Measurements from ENCODE around the gene USP4.
"Not testable (repeated sequence)": the region's sequence is repeated elsewhere in the genome, so short reads cannot be mapped to it uniquely, and the experiment has no call there.

Gene USP4

GRCh38 chr3:49352890-49353421 lies 13.1 kb upstream of the USP4 start:
- peaks cover 7 to 16% (median 10%) of the 10 kb centered on the region in 3 donors for H3K36me3 ChIP-seq
- no peak for DNase-seq
- H3K27ac ChIP-seq: peak overlapping the region; percentile 52 to 63
- H3K4me1 ChIP-seq: peaks cover 0 to 50% (median 23%) of the 10 kb centered on the region in 4 donors
- TF ChIP-seq CTCF (IDR thresholded peaks at IDR 0.05): no peak
- H3K27me3 ChIP-seq: no peaks in the 10 kb centered on the region
- H3K4me3 ChIP-seq: no peak overlapping the region
- intact Hi-C loops (cut with DNase I; ENCODE audit: low total_unique reads): loop anchor here (10.0 kb wide), 1 partner anchor 52 kb away; no protein-coding TSS in a partner anchor
- H3K9me3 ChIP-seq: no peaks in the 10 kb centered on the region

- peaks cover 7 to 16% (median 10%) of the 10 kb centered on the region in 3 donors for H3K36me3 ChIP-seq
- peak overlapping the region; percentile 52 to 63 for H3K27ac ChIP-seq
- no peak overlapping the region for H3K4me3 ChIP-seq
- no peaks in the 10 kb centered on the region for H3K9me3 ChIP-seq
- peaks cover 0 to 47% (median 23%) of the 10 kb centered on the region in 4 donors for H3K4me1 ChIP-seq
- DNase-seq: no peak
- no peaks in the 10 kb centered on the region for H3K27me3 ChIP-seq
- intact Hi-C loops (cut with DNase I; ENCODE audit: low total_unique reads): loop anchor here (10.0 kb wide), 1 partner anchor 53 kb away; no protein-coding TSS in a partner anchor
- no peak for TF ChIP-seq CTCF (IDR thresholded peaks at IDR 0.05)
Measured at GRCh38 chr3:49352281-49352680, 12.4 kb upstream of the USP4 start.

GRCh38 chr3:49351521-49352011 lies 11.7 kb upstream of the USP4 start:
- peak overlapping the region; percentile 52 to 63 for H3K27ac ChIP-seq
- peaks cover 5 to 16% (median 7%) of the 10 kb centered on the region in 3 donors for H3K36me3 ChIP-seq
- TF ChIP-seq CTCF (IDR thresholded peaks at IDR 0.05): no peak
- no peaks in the 10 kb centered on the region for H3K27me3 ChIP-seq
- no peaks in the 10 kb centered on the region for H3K9me3 ChIP-seq
- H3K4me1 ChIP-seq: peaks cover 0 to 45% (median 23%) of the 10 kb centered on the region in 4 donors
- DNase-seq: no peak
- intact Hi-C loops (cut with DNase I; ENCODE audit: low total_unique reads): loop anchor here (10.0 kb wide), 1 partner anchor 53 kb away; no protein-coding TSS in a partner anchor
- H3K4me3 ChIP-seq: no peak overlapping the region

GRCh38 chr3:49349348-49350114 lies 9.7 kb upstream of the USP4 start:
- Histone ChIP-seq H3K27me3 (no peaks in the 10 kb centered on the region), H3K4me1 (peaks cover 0 to 37% (median 15%) of the 10 kb centered on the region in 4 donors), H3K27ac (no peak overlapping the region), H3K36me3 (no peaks in the 10 kb centered on the region), H3K4me3 (no peak overlapping the region), H3K9me3 (no peaks in the 10 kb centered on the region)
- TF ChIP-seq CTCF (IDR thresholded peaks at IDR 0.05): no peak
- DNase-seq: no peak
- intact Hi-C loops (cut with DNase I; ENCODE audit: low total_unique reads): loop anchor here (10.0 kb wide), 1 partner anchor 55 kb away; no protein-coding TSS in a partner anchor

- H3K27ac ChIP-seq; intact Hi-C loops (cut with DNase I; ENCODE audit: low total_unique reads); H3K4me3 ChIP-seq; H3K27me3 ChIP-seq; H3K9me3 ChIP-seq; H3K36me3 ChIP-seq; DNase-seq: not testable (repeated sequence)
- peaks cover 0 to 39% (median 15%) of the 10 kb centered on the region in 4 donors for H3K4me1 ChIP-seq
Measured at GRCh38 chr3:49348361-49348760, 8.5 kb upstream of the USP4 start.

- intact Hi-C loops (cut with DNase I; ENCODE audit: low total_unique reads): no loop called here
- H3K27ac ChIP-seq: peak overlapping the region; percentile 27 to 35
Measured at GRCh38 chr3:49346797-49347251, 7.0 kb upstream of the USP4 start.

More at GRCh38 chr3:49346797-49347251, 7.0 kb upstream of the USP4 start:
- no peak for TF ChIP-seq CTCF (IDR thresholded peaks at IDR 0.05)
- H3K27me3 ChIP-seq: no peaks in the 10 kb centered on the region
- H3K9me3 ChIP-seq: no peaks in the 10 kb centered on the region
- H3K4me1 ChIP-seq: peaks cover 0 to 32% (median 14%) of the 10 kb centered on the region in 4 donors
- no peak for DNase-seq
- H3K4me3 ChIP-seq: no peak overlapping the region
- H3K36me3 ChIP-seq: no peaks in the 10 kb centered on the region
